H9 (cell line): Measurements from ENCODE around the gene ARHGAP15. TPM values are rescaled to one million over a fixed set of nuclear protein-coding genes. Genes with fewer than 3 reads are reported as not detected.

Source experiments
- DNase-seq: peaks from one replicate; pipeline ENCODE4 v3.0.0-alpha.2; 2017
- H2AFZ ChIP-seq: one replicate; pipeline ENCODE4 v1.6.1; 2013; ENCODE audit warnings: mild to moderate bottlenecking, low read length, control low read depth, moderate library complexity
- H2AK5ac ChIP-seq: 2 replicates; pipeline ENCODE4 v1.6.1; 2013; ENCODE audit warnings: low read length, control low read depth, mixed read lengths; ENCODE audit not compliant: insufficient read length
- H2BK120ac ChIP-seq: one replicate; pipeline ENCODE4 v1.6.1; 2013; ENCODE audit warnings: low read depth, mild to moderate bottlenecking, low read length, control low read depth, inconsistent platforms; ENCODE audit not compliant: poor library complexity, severe bottlenecking
- H2BK12ac ChIP-seq: 2 replicates; pipeline ENCODE4 v1.6.1; 2013; ENCODE audit warnings: low read length, control low read depth, mixed read lengths, low read depth; ENCODE audit not compliant: insufficient read length
- H2BK15ac ChIP-seq: 2 replicates; pipeline ENCODE4 v1.6.1; 2013; ENCODE audit warnings: low read depth, low read length, control low read depth
- H2BK20ac ChIP-seq: one replicate; pipeline ENCODE4 v1.6.1; 2013; ENCODE audit warnings: low read depth, mild to moderate bottlenecking, low read length, control low read depth, inconsistent platforms; ENCODE audit not compliant: poor library complexity, severe bottlenecking
- H2BK5ac ChIP-seq: 2 replicates; pipeline ENCODE4 v1.6.1; 2013; ENCODE audit warnings: low read length, control low read depth, mixed read lengths; ENCODE audit not compliant: insufficient read length
- H3K14ac ChIP-seq: 2 replicates; pipeline ENCODE4 v1.6.1; 2013; ENCODE audit warnings: low read length, control low read depth; ENCODE audit not compliant: insufficient read depth
- H3K18ac ChIP-seq: 2 replicates; pipeline ENCODE4 v1.6.1; 2013; ENCODE audit warnings: low read depth, mild to moderate bottlenecking, mixed read lengths, low read length, control low read depth; ENCODE audit not compliant: insufficient read length
- H3K23ac ChIP-seq: 2 replicates; pipeline ENCODE4 v1.6.1; 2013; ENCODE audit warnings: low read length, control low read depth, mixed read lengths, low read depth; ENCODE audit not compliant: insufficient read length
- H3K23me2 ChIP-seq: 2 replicates; pipeline ENCODE4 v1.6.1; 2013; ENCODE audit warnings: low read depth, mild to moderate bottlenecking, mixed read lengths, low read length, control low read depth; ENCODE audit not compliant: insufficient read length, poor library complexity, severe bottlenecking
- H3K27ac ChIP-seq: 2 replicates; pipeline ENCODE4 v1.5.1; 2013; ENCODE audit warnings: low read length, control low read depth, mixed read lengths, low read depth; ENCODE audit not compliant: insufficient read length
- H3K27me3 ChIP-seq: 2 replicates; pipeline ENCODE4 v1.6.1; 2013; ENCODE audit warnings: low read length, control low read depth, inconsistent platforms; ENCODE audit not compliant: insufficient read depth
- H3K4ac ChIP-seq: 2 replicates; pipeline ENCODE4 v1.6.1; 2013; ENCODE audit warnings: low read depth, mild to moderate bottlenecking, control low read depth, inconsistent platforms, low read length, moderate library complexity
- H3K4me1 ChIP-seq: 2 replicates; pipeline ENCODE4 v1.6.1; 2013; ENCODE audit warnings: low read length, control low read depth, inconsistent platforms; ENCODE audit not compliant: insufficient read depth
- H3K4me2 ChIP-seq: 2 replicates; pipeline ENCODE4 v1.6.1; 2013; ENCODE audit warnings: low read length, control low read depth, mixed read lengths; ENCODE audit not compliant: insufficient read length, insufficient read depth
- H3K56ac ChIP-seq: 2 replicates; pipeline ENCODE4 v1.6.1; 2013; ENCODE audit warnings: low read depth, mild to moderate bottlenecking, mixed read lengths, low read length, control low read depth; ENCODE audit not compliant: insufficient read length
- H3K79me1 ChIP-seq: 2 replicates; pipeline ENCODE4 v1.6.1; 2013; ENCODE audit warnings: low read depth, mild to moderate bottlenecking, moderate library complexity, low read length, control low read depth, inconsistent platforms; ENCODE audit not compliant: insufficient read depth, poor library complexity, severe bottlenecking
- H3K79me2 ChIP-seq: 2 replicates; pipeline ENCODE4 v1.6.1; 2013; ENCODE audit warnings: low read length, control low read depth, inconsistent platforms; ENCODE audit not compliant: insufficient read depth
- H3K9ac ChIP-seq: 2 replicates; pipeline ENCODE4 v1.6.1; 2013; ENCODE audit warnings: low read length, control low read depth, mixed read lengths; ENCODE audit not compliant: insufficient read length; ENCODE audit errors: extremely low read depth
- H3K9me3 ChIP-seq: one replicate; pipeline ENCODE4 v1.6.1; 2013; ENCODE audit warnings: low read depth, low read length, inconsistent platforms; ENCODE audit not compliant: control insufficient read depth
- H3T11ph ChIP-seq: one replicate; pipeline ENCODE4 v1.6.1; 2013; ENCODE audit warnings: mild to moderate bottlenecking, low read length, control low read depth, inconsistent platforms
- H4K20me1 ChIP-seq: one replicate; pipeline ENCODE4 v1.6.1; 2013; ENCODE audit not compliant: control insufficient read depth, insufficient read length, insufficient read depth
- H4K5ac ChIP-seq: 2 replicates; pipeline ENCODE4 v1.6.1; 2013; ENCODE audit warnings: low read depth, mild to moderate bottlenecking, mixed read lengths, low read length, control low read depth; ENCODE audit not compliant: insufficient read length
- H4K8ac ChIP-seq: replicated peaks from 2 replicates; pipeline ENCODE4 v1.6.1; 2013; ENCODE audit warnings: low read length, control low read depth, mixed read lengths, low read depth; ENCODE audit not compliant: insufficient read length
- H4K91ac ChIP-seq: 2 replicates; pipeline ENCODE4 v1.6.1; 2013; ENCODE audit warnings: low read depth, mild to moderate bottlenecking, moderate library complexity, mixed read lengths, low read length, control low read depth; ENCODE audit not compliant: insufficient read length
- H3K27ac Mint-ChIP-seq, 3 experiments: 2 replicates in 2 of 3; 3 replicates in 1 of 3; pipeline ENCODE4 v1.8.0; 2020 to 2021; ENCODE audit warnings: mixed read lengths in 3 of 3, mild to moderate bottlenecking in 1 of 3, moderate library complexity in 1 of 3
- H3K27me3 Mint-ChIP-seq: 2 replicates; pipeline ENCODE4 v1.8.0; 2021; ENCODE audit warnings: low read depth, mild to moderate bottlenecking, moderate library complexity, mixed read lengths
- H3K36me3 Mint-ChIP-seq, 3 experiments: 2 replicates in 2 of 3; 3 replicates in 1 of 3; pipeline ENCODE4 v1.8.0; 2020 to 2021; ENCODE audit warnings: low read depth in 3 of 3, mixed read lengths in 3 of 3; ENCODE audit not compliant: insufficient read depth in 1 of 3
- H3K4me1 Mint-ChIP-seq, 2 experiments: 2 replicates each; pipeline ENCODE4 v1.8.0; 2020; ENCODE audit warnings: mixed read lengths in 2 of 2
- H3K4me3 Mint-ChIP-seq, 2 experiments: 2 replicates in 1 of 2; 3 replicates in 1 of 2; pipeline ENCODE4 v1.8.0; 2020 to 2021; ENCODE audit warnings: mild to moderate bottlenecking in 2 of 2, mixed read lengths in 2 of 2, moderate library complexity in 1 of 2
- H3K9me3 Mint-ChIP-seq, 2 experiments: 2 replicates in 1 of 2; 3 replicates in 1 of 2; pipeline ENCODE4 v1.8.0; 2020; ENCODE audit warnings: mild to moderate bottlenecking in 2 of 2, mixed read lengths in 2 of 2, moderate library complexity in 1 of 2
- WGBS: extraction: QIAGEN DNeasy Blood & Tissue Kit; methylation state at CpG from one replicate; pipeline ENCODE4 v1.1.7; 2013; ENCODE audit warnings: missing lambda C conversion rate, low lambda C conversion rate, mixed read lengths; ENCODE audit not compliant: insufficient read length; ENCODE audit errors: extremely low coverage; 5-methylcytosine and 5-hydroxymethylcytosine counted together
- total RNA-seq: library from RNA; stranded (reverse); gene quantifications from 2 replicates; pipeline ENCODE4 v1.2.1, GENCODE V29; 2021
- TF ChIP-seq, protein P1 (sequence below): fragments of 200-600 bp; sonication (generic); conservative IDR thresholded peaks from 3 replicates; pipeline ENCODE4 v1.8.0; 2021; ENCODE audit warnings: antibody characterized with exemption, mild to moderate bottlenecking

The ARHGAP15 gene
- total RNA-seq, 1 experiment from 2014 or later, result not detected

- Histone ChIP-seq H3K4me1 (no peaks in the 10 kb centered on the region), H3K27me3 (no peaks in the 10 kb centered on the region), H2BK5ac (no peak overlapping the region), H4K20me1 (no peaks in the 10 kb centered on the region), H3K9ac (no peak overlapping the region), H3K23me2 (no peaks in the 10 kb centered on the region), H4K5ac (no peak overlapping the region), H3K27ac (no peak overlapping the region), H4K91ac (no peak overlapping the region), H2AFZ (no peak overlapping the region), H3K56ac (no peak overlapping the region), H3K4me2 (no peak overlapping the region), H2BK12ac (no peak overlapping the region), H3K79me1 (no peaks in the 10 kb centered on the region), H3K79me2 (no peaks in the 10 kb centered on the region), H2BK20ac (no peak overlapping the region), H3K9me3 (no peaks in the 10 kb centered on the region), H3T11ph (no peak overlapping the region), H3K4ac (no peak overlapping the region), H3K18ac (no peak overlapping the region), H3K14ac (no peak overlapping the region), H4K8ac (no peak overlapping the region), H3K23ac (no peak overlapping the region), H2BK15ac (no peak overlapping the region), H2BK120ac (no peak overlapping the region), H2AK5ac (no peak overlapping the region)
- Mint-ChIP-seq H3K4me1 (0 out of 4 replicates have a peak, but pooled peaks cover 0 to 2% of the 10 kb centered on the region in 2 experiments), H3K27ac (no peak overlapping the region), H3K27me3 (no peaks in the 10 kb centered on the region), H3K36me3 (no peaks in the 10 kb centered on the region), H3K9me3 (no peaks in the 10 kb centered on the region), H3K4me3 (no peak overlapping the region)
- TF ChIP-seq, protein P1, sequence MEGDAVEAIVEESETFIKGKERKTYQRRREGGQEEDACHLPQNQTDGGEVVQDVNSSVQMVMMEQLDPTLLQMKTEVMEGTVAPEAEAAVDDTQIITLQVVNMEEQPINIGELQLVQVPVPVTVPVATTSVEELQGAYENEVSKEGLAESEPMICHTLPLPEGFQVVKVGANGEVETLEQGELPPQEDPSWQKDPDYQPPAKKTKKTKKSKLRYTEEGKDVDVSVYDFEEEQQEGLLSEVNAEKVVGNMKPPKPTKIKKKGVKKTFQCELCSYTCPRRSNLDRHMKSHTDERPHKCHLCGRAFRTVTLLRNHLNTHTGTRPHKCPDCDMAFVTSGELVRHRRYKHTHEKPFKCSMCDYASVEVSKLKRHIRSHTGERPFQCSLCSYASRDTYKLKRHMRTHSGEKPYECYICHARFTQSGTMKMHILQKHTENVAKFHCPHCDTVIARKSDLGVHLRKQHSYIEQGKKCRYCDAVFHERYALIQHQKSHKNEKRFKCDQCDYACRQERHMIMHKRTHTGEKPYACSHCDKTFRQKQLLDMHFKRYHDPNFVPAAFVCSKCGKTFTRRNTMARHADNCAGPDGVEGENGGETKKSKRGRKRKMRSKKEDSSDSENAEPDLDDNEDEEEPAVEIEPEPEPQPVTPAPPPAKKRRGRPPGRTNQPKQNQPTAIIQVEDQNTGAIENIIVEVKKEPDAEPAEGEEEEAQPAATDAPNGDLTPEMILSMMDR, result no peak
- no CpG with 5 or more reads among the region's 7 CpGs for WGBS
- no peak for DNase-seq
Measured at GRCh38 chr2:143594161-143594560, 464.9 kb downstream of the ARHGAP15 start.
